ENCODE results near the gene GRIK2.

- no peak for TF ChIP-seq EP300 (IDR thresholded peaks at IDR 0.05)
- TF ChIP-seq CTCF (IDR thresholded peaks at IDR 0.05), result no peak
- no peak for TF ChIP-seq POLR2A (IDR thresholded peaks at IDR 0.05)
Observed at GRCh38 chr6:101531538-101531937, 138.0 kb downstream of the GRIK2 start.

Measured in tibial nerve (tissue), 4 donors.